ENCODE results near the gene SGIP1. TPM values are rescaled to one million over a fixed set of nuclear protein-coding genes. Genes with fewer than 3 reads are reported as not detected.
"Not testable (repeated sequence)": the region's sequence is repeated elsewhere in the genome, so short reads cannot be mapped to it uniquely, and the experiment has no call there.

The SGIP1 gene
- total and polyA plus RNA-seq, 2 donors (not counting 3 experiments of a cell fraction or from before 2014, with no cell fraction given), result 30.9 to 68.9 TPM

GRCh38 chr1:66589326-66589725, 55.4 kb downstream of the SGIP1 start:
- no peaks in the 10 kb centered on the region for H4K20me1 ChIP-seq (replicated peaks; ENCODE audit: control insufficient read depth, extremely low read depth, insufficient read depth, low read length)
- ChIA-PET CTCF (no interaction called here), POLR2A (interaction anchor here (0.7 kb wide), 1 partner anchor 15 kb away, joined by 3 read pairs; no protein-coding TSS in a partner anchor)
- no peak overlapping the region for H3K4me3 ChIP-seq (replicated peaks in 1 of 3; ENCODE audit: insufficient read depth in 1 of 3, low read depth in 1 of 3, low read length in 3 of 3)
- no peak overlapping the region for H3K4me2 ChIP-seq (ENCODE audit: insufficient read depth, low read length)
- no peaks in the 10 kb centered on the region for H3K9me3 ChIP-seq (replicated peaks; ENCODE audit: control insufficient read depth, insufficient read depth, low read length)
- no peaks in the 10 kb centered on the region for H3K4me1 ChIP-seq (ENCODE audit: control insufficient read depth, extremely low read depth, insufficient read depth, low read length)
- H3K79me2 ChIP-seq (ENCODE audit: control insufficient read depth, insufficient read depth, low read length), result no peaks in the 10 kb centered on the region
- DNase-seq (ENCODE audit: low read depth, low spot score) (no peak), FAIRE-seq (no peak)
- TF ChIP-seq GATA2 (IDR thresholded peaks at IDR 0.05; ENCODE audit: insufficient read depth, insufficient read length, low read depth, low read length) (no peak), FOS (IDR thresholded peaks at IDR 0.05; ENCODE audit: borderline replicate concordance, insufficient read depth, low read length) (no peak)
- intact Hi-C loops (cut with micrococcal nuclease) (no loop called here), dilution Hi-C loops (cut with MboI; ENCODE audit: extremely low pct_ligation_motif_present, low sequenced_read_pairs) (no loop called here)
- H3K9ac ChIP-seq (replicated peaks; ENCODE audit: extremely low read depth, insufficient read depth, low read length), result no peak overlapping the region
- BruUV-seq (replicated peaks), result no TSS peak
- no peaks in the 10 kb centered on the region for H3K27me3 ChIP-seq (ENCODE audit: control insufficient read depth in 2 of 2, insufficient read depth in 2 of 2, low read length in 2 of 2)
- H3K27ac ChIP-seq (ENCODE audit: insufficient read depth, low read depth, low read length), result no peak overlapping the region
- peaks cover 0 to 6% of the 10 kb centered on the region in 2 experiments for H3K36me3 ChIP-seq (ENCODE audit: control insufficient read depth in 2 of 2, extremely low read depth in 1 of 2, insufficient read depth in 2 of 2, low read length in 2 of 2)
- H3K9me1 ChIP-seq (replicated peaks; ENCODE audit: control insufficient read depth, extremely low read depth, insufficient read depth, low read length), result no peaks in the 10 kb centered on the region
- H2AFZ ChIP-seq (ENCODE audit: low read depth, low read length), result no peak overlapping the region

GRCh38 chr1:66592106-66592507, 58.2 kb downstream of the SGIP1 start:
- H3K79me2 ChIP-seq (ENCODE audit: control insufficient read depth, insufficient read depth, low read length); POLR2A ChIA-PET; H3K9me1 ChIP-seq (replicated peaks; ENCODE audit: control insufficient read depth, extremely low read depth, insufficient read depth, low read length); BruUV-seq (replicated peaks); H3K9me3 ChIP-seq (replicated peaks; ENCODE audit: control insufficient read depth, insufficient read depth, low read length); dilution Hi-C loops (cut with MboI; ENCODE audit: extremely low pct_ligation_motif_present, low sequenced_read_pairs); DNase-seq (ENCODE audit: low read depth, low spot score); H2AFZ ChIP-seq (ENCODE audit: low read depth, low read length); H3K4me3 ChIP-seq (replicated peaks in 1 of 3; ENCODE audit: insufficient read depth in 1 of 3, low read depth in 1 of 3, low read length in 3 of 3); H3K9ac ChIP-seq (replicated peaks; ENCODE audit: extremely low read depth, insufficient read depth, low read length); FAIRE-seq; intact Hi-C loops (cut with micrococcal nuclease); H3K4me2 ChIP-seq (ENCODE audit: insufficient read depth, low read length); H3K36me3 ChIP-seq (ENCODE audit: control insufficient read depth in 2 of 2, extremely low read depth in 1 of 2, insufficient read depth in 2 of 2, low read length in 2 of 2); CTCF ChIA-PET; H3K27ac ChIP-seq (ENCODE audit: insufficient read depth, low read depth, low read length); H3K4me1 ChIP-seq (ENCODE audit: control insufficient read depth, extremely low read depth, insufficient read depth, low read length); H4K20me1 ChIP-seq (replicated peaks; ENCODE audit: control insufficient read depth, extremely low read depth, insufficient read depth, low read length); H3K27me3 ChIP-seq (ENCODE audit: control insufficient read depth in 2 of 2, insufficient read depth in 2 of 2, low read length in 2 of 2): not testable (repeated sequence)
